SK-N-SH (cell line): Measurements from ENCODE around the gene ETFA. TPM values are rescaled to one million over a fixed set of nuclear protein-coding genes. Genes with fewer than 3 reads are reported as not detected.

Experiments
- CTCF ChIA-PET: fragments of 300-600, 350-600 bp; formaldehyde crosslinking; extraction: SDS; loops from one replicate; lab custom pipeline; 2021; lab: Yijun Ruan, JAX
- POLR2A ChIA-PET: fragments of 350-600 bp; sonication (Branson Sonifier 250); formaldehyde crosslinking; extraction: SDS; loops from one replicate; lab custom pipeline; 2020; ENCODE audit warnings: antibody characterized with exemption, inconsistent platforms; lab: Yijun Ruan, JAX
- DNase-seq: peaks from one replicate; pipeline ENCODE4 v3.0.0; 2012
- H2AFZ ChIP-seq: fragments of 200-600 bp; sonication (generic); 2 replicates; pipeline ENCODE4 v1.8.1; 2016; ENCODE audit warnings: antibody characterized with exemption, mild to moderate bottlenecking, low read depth
- H3F3A ChIP-seq: fragments of 200-600 bp; sonication (generic); replicated peaks from 2 replicates; pipeline ENCODE3; 2016; ENCODE audit warnings: antibody characterized with exemption, mild to moderate bottlenecking; ENCODE audit not compliant: insufficient read depth
- H3K27ac ChIP-seq, 2 experiments: fragments of 200-500 bp in 1 of 2; fragments of 200-600 bp in 1 of 2; sonication (Bioruptor generic) in 1 of 2; sonication (generic), shearing (Covaris generic) in 1 of 2; 2 replicates each; pipeline versions ENCODE4 v1.5.1 to v1.6.1; 2014 to 2016; ENCODE audit warnings: low read depth in 2 of 2, inconsistent platforms in 1 of 2, low read length in 1 of 2, mild to moderate bottlenecking in 1 of 2, mixed read lengths in 1 of 2
- H3K27me3 ChIP-seq: fragments of 200-600 bp; sonication (generic), shearing (Covaris generic); 2 replicates; pipeline ENCODE4 v1.6.1; 2016; ENCODE audit warnings: mixed run types; ENCODE audit not compliant: insufficient read depth
- H3K36me3 ChIP-seq, 2 experiments: fragments of 200-500 bp in 1 of 2; fragments of 200-600 bp in 1 of 2; sonication (Bioruptor generic) in 1 of 2; sonication (generic) in 1 of 2; replicated peaks in 1 of 2; 2 replicates each; pipeline versions ENCODE3 to v1.5.1; 2014 to 2016; ENCODE audit warnings: low read length in 1 of 2, mild to moderate bottlenecking in 1 of 2; ENCODE audit not compliant: insufficient read depth in 2 of 2, control insufficient read depth in 1 of 2
- H3K4me1 ChIP-seq, 2 experiments: fragments of 200-500 bp in 1 of 2; fragments of 200-600 bp in 1 of 2; sonication (Bioruptor generic) in 1 of 2; sonication (generic), shearing (Covaris generic) in 1 of 2; 2 replicates each; pipeline versions ENCODE4 v1.5.1 to v1.6.1; 2014 to 2016; ENCODE audit warnings: low read depth in 1 of 2, low read length in 1 of 2, mixed run types in 1 of 2; ENCODE audit not compliant: insufficient read depth in 2 of 2, control insufficient read depth in 1 of 2
- H3K4me2 ChIP-seq: fragments of 200-600 bp; sonication (generic), shearing (Covaris generic); 2 replicates; pipeline ENCODE4 v1.6.1; 2017; ENCODE audit warnings: mixed run types
- H3K4me3 ChIP-seq, 2 experiments: fragments of 200-500 bp in 1 of 2; fragments of 200-600 bp in 1 of 2; sonication (Bioruptor generic) in 1 of 2; sonication (generic), shearing (Covaris generic) in 1 of 2; 2 replicates each; pipeline versions ENCODE4 v1.5.1 to v1.8.1; 2014 to 2016; ENCODE audit warnings: low read depth in 2 of 2, inconsistent platforms in 1 of 2, low read length in 1 of 2, mild to moderate bottlenecking in 1 of 2, mixed read lengths in 1 of 2, moderate library complexity in 1 of 2
- H3K79me2 ChIP-seq: fragments of 200-600 bp; sonication (generic); 2 replicates; pipeline ENCODE4 v1.8.1; 2017; ENCODE audit warnings: mild to moderate bottlenecking; ENCODE audit not compliant: insufficient read depth
- H3K9ac ChIP-seq: fragments of 200-600 bp; sonication (generic); 2 replicates; pipeline ENCODE4 v1.6.1; 2017; ENCODE audit warnings: mixed run types
- H3K9me2 ChIP-seq: fragments of 200-600 bp; sonication (generic); 2 replicates; pipeline ENCODE4 v1.6.1; 2017; ENCODE audit warnings: mixed run types
- H3K9me3 ChIP-seq: fragments of 200-600 bp; sonication (generic); 2 replicates; pipeline ENCODE4 v1.6.1; 2017; ENCODE audit warnings: mixed run types, mild to moderate bottlenecking, moderate library complexity
- H4K20me1 ChIP-seq: fragments of 200-600 bp; sonication (generic); 2 replicates; pipeline ENCODE4 v1.6.1; 2017; ENCODE audit warnings: mild to moderate bottlenecking, mixed run types; ENCODE audit not compliant: insufficient read depth
- EP300 ChIP-seq, 2 experiments: IDR thresholded peaks; 2 replicates each; pipeline versions ENCODE4 v1.4.0 to v1.6.1; 2012; ENCODE audit warnings: borderline replicate concordance in 1 of 2, low read depth in 1 of 2, low read length in 1 of 2
- EZH2phosphoT487 ChIP-seq: fragments of 200-600 bp; sonication (generic); IDR thresholded peaks from 2 replicates; pipeline ENCODE4 v1.6.1; 2017; ENCODE audit warnings: low read depth, mixed run types, mild to moderate bottlenecking, antibody characterized with exemption, moderate library complexity, borderline replicate concordance
- FOXM1 ChIP-seq: IDR thresholded peaks from 2 replicates; pipeline ENCODE4 v1.4.0; 2012; ENCODE audit warnings: low read depth, mild to moderate bottlenecking
- GATA2 ChIP-seq: sonication (generic); formaldehyde crosslinking; IDR thresholded peaks from 2 replicates; pipeline ENCODE4 v1.5.0; 2020; ENCODE audit warnings: mild to moderate bottlenecking, missing genetic modification reagents
- MXI1 ChIP-seq: IDR thresholded peaks from 2 replicates; pipeline ENCODE4 v1.6.1; 2012; ENCODE audit warnings: mild to moderate bottlenecking, low read depth, low read length, improper control_type of control experiment
- RCOR1 ChIP-seq: fragments of 150-350 bp; IDR thresholded peaks from 2 replicates; pipeline ENCODE4 v1.6.1; 2017; ENCODE audit warnings: antibody characterized with exemption, low read length
- SIN3A ChIP-seq: IDR thresholded peaks from 2 replicates; pipeline ENCODE4 v1.6.1; 2012; ENCODE audit warnings: low read depth, mild to moderate bottlenecking, low read length, moderate library complexity, borderline replicate concordance
- SMC3 ChIP-seq: IDR thresholded peaks from 2 replicates; pipeline ENCODE4 v1.6.1; 2012; ENCODE audit warnings: low read depth, low read length, improper control_type of control experiment
- TAF1 ChIP-seq: IDR thresholded peaks from 2 replicates; pipeline ENCODE4 v1.6.1; 2012; ENCODE audit warnings: low read depth, mild to moderate bottlenecking, low read length, moderate library complexity, borderline replicate concordance
- WGBS: methylation state at CpG from one replicate; pipeline ENCODE4 v1.1.6; 2017; ENCODE audit warnings: low lambda C conversion rate; 5-methylcytosine and 5-hydroxymethylcytosine counted together
- polyA plus RNA-seq, 3 experiments: library from polyadenylated mRNA; depleted of rRNA; stranded (reverse); fragments of >200 nt; gene quantifications; 2 replicates each; pipeline ENCODE4 v1.2.3, GENCODE V29; 2012
- TF ChIP-seq, protein P1 (sequence below): IDR thresholded peaks from 2 replicates; pipeline ENCODE4 v1.4.0; 2012; ENCODE audit warnings: low read depth
- TF ChIP-seq, protein P2 (sequence below): IDR thresholded peaks from 2 replicates; pipeline ENCODE4 v1.4.0; 2012; ENCODE audit warnings: low read depth, borderline replicate concordance
- TF ChIP-seq, protein P3 (sequence below): fragments of 200-600 bp; sonication (generic); IDR thresholded peaks from 2 replicates; pipeline ENCODE4 v1.6.1; 2017; ENCODE audit warnings: antibody characterized with exemption, mild to moderate bottlenecking, moderate library complexity
- TF ChIP-seq, protein P4 (sequence below): IDR thresholded peaks from 2 replicates; pipeline ENCODE4; 2012

Gene ETFA
- polyA plus RNA-seq, 1 of the 3 experiments (the other 2 are of a cell fraction) = 122 TPM

GRCh38 chr15:76337696-76338485 lies 26.6 kb upstream of the ETFA start:
- H3K27me3 ChIP-seq = no peaks in the 10 kb centered on the region

GRCh38 chr15:76337059-76337695 lies 25.9 kb upstream of the ETFA start:
- DNase-seq = peak; percentile 67
- CTCF ChIA-PET = interaction anchor here (1.2 to 4.5 kb wide), 2 partner anchors 141 to 146 kb away, joined by 4 to 29 read pairs; no protein-coding TSS in a partner anchor
- Histone ChIP-seq H3K79me2 (peaks cover 22% of the 10 kb centered on the region), H3K9ac (peak overlapping the region; percentile 62), H2AFZ (peak overlapping the region; percentile 89)
- TF ChIP-seq EZH2phosphoT487 (no peak), RCOR1 (no peak), TAF1 (no peak), GATA2 (CRISPR knock-in tag) (no peak), SMC3 (no peak), EP300 (IDR thresholded peaks at IDR 0.05; ENCODE audit: borderline replicate concordance in 1 of 2, low read depth in 1 of 2, low read length in 1 of 2) (no peak)
- TF ChIP-seq, protein P1, sequence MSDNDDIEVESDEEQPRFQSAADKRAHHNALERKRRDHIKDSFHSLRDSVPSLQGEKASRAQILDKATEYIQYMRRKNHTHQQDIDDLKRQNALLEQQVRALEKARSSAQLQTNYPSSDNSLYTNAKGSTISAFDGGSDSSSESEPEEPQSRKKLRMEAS = no peak
- TF ChIP-seq, protein P2, sequence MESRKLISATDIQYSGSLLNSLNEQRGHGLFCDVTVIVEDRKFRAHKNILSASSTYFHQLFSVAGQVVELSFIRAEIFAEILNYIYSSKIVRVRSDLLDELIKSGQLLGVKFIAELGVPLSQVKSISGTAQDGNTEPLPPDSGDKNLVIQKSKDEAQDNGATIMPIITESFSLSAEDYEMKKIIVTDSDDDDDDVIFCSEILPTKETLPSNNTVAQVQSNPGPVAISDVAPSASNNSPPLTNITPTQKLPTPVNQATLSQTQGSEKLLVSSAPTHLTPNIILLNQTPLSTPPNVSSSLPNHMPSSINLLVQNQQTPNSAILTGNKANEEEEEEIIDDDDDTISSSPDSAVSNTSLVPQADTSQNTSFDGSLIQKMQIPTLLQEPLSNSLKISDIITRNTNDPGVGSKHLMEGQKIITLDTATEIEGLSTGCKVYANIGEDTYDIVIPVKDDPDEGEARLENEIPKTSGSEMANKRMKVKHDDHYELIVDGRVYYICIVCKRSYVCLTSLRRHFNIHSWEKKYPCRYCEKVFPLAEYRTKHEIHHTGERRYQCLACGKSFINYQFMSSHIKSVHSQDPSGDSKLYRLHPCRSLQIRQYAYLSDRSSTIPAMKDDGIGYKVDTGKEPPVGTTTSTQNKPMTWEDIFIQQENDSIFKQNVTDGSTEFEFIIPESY = no peak
- TF ChIP-seq, all 33 proteins: peak for 0
- H3K9me3 ChIP-seq = no peaks in the 10 kb centered on the region
- H3K36me3 ChIP-seq = peaks cover 0 to 16% of the 10 kb centered on the region in 2 experiments
- 0 out of 2 replicates have a peak, but pooled peaks cover 4% of the 10 kb centered on the region for H4K20me1 ChIP-seq
- H3K27me3 ChIP-seq = no peaks in the 10 kb centered on the region
- H3K4me1 ChIP-seq = peaks cover 4 to 26% of the 10 kb centered on the region in 2 experiments; a peak in 2 of 4 replicates
- H3K4me2 ChIP-seq = peak overlapping the region; percentile 91
- peak overlapping the region; percentile 56 to 71 for H3K27ac ChIP-seq
- H3F3A ChIP-seq = peaks cover 8% of the 10 kb centered on the region
- WGBS = 13% methylated on average over 24 of the region's 25 CpGs
- POLR2A ChIA-PET = interaction anchor here (0.6 to 1.5 kb wide), 2 partner anchors 31 to 182 kb away, joined by 3 to 4 read pairs; no protein-coding TSS in a partner anchor
- H3K4me3 ChIP-seq = peak overlapping the region; percentile 54 to 74
- H3K9me2 ChIP-seq = no peaks in the 10 kb centered on the region

More at GRCh38 chr15:76337696-76338485, 26.6 kb upstream of the ETFA start:
- Histone ChIP-seq H3K27ac (peak overlapping the region; percentile 56 to 71), H3K79me2 (peaks cover 22% of the 10 kb centered on the region), H2AFZ (peak overlapping the region; percentile 89), H3K4me1 (peaks cover 4 to 26% of the 10 kb centered on the region in 2 experiments; a peak in 2 of 4 replicates), H3K9me2 (no peaks in the 10 kb centered on the region)
- TF ChIP-seq, protein P3, sequence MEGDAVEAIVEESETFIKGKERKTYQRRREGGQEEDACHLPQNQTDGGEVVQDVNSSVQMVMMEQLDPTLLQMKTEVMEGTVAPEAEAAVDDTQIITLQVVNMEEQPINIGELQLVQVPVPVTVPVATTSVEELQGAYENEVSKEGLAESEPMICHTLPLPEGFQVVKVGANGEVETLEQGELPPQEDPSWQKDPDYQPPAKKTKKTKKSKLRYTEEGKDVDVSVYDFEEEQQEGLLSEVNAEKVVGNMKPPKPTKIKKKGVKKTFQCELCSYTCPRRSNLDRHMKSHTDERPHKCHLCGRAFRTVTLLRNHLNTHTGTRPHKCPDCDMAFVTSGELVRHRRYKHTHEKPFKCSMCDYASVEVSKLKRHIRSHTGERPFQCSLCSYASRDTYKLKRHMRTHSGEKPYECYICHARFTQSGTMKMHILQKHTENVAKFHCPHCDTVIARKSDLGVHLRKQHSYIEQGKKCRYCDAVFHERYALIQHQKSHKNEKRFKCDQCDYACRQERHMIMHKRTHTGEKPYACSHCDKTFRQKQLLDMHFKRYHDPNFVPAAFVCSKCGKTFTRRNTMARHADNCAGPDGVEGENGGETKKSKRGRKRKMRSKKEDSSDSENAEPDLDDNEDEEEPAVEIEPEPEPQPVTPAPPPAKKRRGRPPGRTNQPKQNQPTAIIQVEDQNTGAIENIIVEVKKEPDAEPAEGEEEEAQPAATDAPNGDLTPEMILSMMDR = 0 out of 2 replicates have a peak, but pooled peaks have one; percentile 5
- TF ChIP-seq, protein P4, sequence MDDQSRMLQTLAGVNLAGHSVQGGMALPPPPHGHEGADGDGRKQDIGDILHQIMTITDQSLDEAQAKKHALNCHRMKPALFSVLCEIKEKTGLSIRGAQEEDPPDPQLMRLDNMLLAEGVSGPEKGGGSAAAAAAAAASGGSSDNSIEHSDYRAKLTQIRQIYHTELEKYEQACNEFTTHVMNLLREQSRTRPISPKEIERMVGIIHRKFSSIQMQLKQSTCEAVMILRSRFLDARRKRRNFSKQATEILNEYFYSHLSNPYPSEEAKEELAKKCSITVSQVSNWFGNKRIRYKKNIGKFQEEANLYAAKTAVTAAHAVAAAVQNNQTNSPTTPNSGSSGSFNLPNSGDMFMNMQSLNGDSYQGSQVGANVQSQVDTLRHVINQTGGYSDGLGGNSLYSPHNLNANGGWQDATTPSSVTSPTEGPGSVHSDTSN = no peak
- TF ChIP-seq FOXM1 (no peak), MXI1 (peak; percentile 83), SIN3A (no peak), EP300 (IDR thresholded peaks at IDR 0.05; ENCODE audit: borderline replicate concordance in 1 of 2, low read depth in 1 of 2, low read length in 1 of 2) (no peak)
- TF ChIP-seq, protein P1 = peak; percentile 87; the same call in 1 of the 2 replicates
- TF ChIP-seq, all 33 proteins: peak for 3
- DNase-seq = peak; percentile 79
- Histone ChIP-seq H4K20me1 (0 out of 2 replicates have a peak, but pooled peaks cover 4% of the 10 kb centered on the region), H3K9ac (peak overlapping the region; percentile 62), H3K9me3 (no peaks in the 10 kb centered on the region), H3K4me2 (peak overlapping the region; percentile 91), H3K36me3 (peaks cover 0 to 17% of the 10 kb centered on the region in 2 experiments), H3F3A (peaks cover 8% of the 10 kb centered on the region), H3K4me3 (peak overlapping the region; percentile 54 to 74)
- ChIA-PET POLR2A (interaction anchor here (1.5 kb wide), 1 partner anchor 181 kb away, joined by 4 read pairs; no protein-coding TSS in a partner anchor), CTCF (interaction anchor here (1.2 kb wide), 2 partner anchors 141 to 278 kb away, joined by 4 read pairs; partner anchors contain the start of gene TMEM266)
- 42% methylated on average over 31 of the region's 89 CpGs for WGBS
